ENCODE data around the gene NBEA. TPM values are rescaled to one million over a fixed set of nuclear protein-coding genes. Genes with fewer than 3 reads are reported as not detected.

The NBEA gene
- total and polyA plus RNA-seq, 2 experiments from 2014 or later: 9.1 to 29.1 TPM

DNA sequence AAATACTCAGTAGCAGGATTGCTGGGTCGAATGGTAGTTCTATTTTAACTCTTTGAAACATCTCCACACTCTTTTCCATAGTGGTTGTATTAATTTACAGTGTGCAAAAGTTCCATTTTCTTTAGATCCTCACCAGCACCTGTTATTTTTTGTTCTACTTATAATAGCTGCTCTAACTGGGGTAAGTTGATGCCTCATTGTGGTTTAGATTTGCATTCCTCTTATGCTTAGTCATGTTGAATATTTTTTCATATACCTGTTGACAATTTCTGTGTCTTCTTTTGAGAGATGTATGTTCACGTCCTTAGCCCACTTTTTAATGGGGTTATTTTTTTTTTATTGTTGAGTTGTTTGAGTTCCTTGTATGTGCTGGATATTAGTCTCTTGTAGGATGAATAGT is 144.6 kb downstream of the NBEA start (continued):
- TF ChIP-seq, protein P1, sequence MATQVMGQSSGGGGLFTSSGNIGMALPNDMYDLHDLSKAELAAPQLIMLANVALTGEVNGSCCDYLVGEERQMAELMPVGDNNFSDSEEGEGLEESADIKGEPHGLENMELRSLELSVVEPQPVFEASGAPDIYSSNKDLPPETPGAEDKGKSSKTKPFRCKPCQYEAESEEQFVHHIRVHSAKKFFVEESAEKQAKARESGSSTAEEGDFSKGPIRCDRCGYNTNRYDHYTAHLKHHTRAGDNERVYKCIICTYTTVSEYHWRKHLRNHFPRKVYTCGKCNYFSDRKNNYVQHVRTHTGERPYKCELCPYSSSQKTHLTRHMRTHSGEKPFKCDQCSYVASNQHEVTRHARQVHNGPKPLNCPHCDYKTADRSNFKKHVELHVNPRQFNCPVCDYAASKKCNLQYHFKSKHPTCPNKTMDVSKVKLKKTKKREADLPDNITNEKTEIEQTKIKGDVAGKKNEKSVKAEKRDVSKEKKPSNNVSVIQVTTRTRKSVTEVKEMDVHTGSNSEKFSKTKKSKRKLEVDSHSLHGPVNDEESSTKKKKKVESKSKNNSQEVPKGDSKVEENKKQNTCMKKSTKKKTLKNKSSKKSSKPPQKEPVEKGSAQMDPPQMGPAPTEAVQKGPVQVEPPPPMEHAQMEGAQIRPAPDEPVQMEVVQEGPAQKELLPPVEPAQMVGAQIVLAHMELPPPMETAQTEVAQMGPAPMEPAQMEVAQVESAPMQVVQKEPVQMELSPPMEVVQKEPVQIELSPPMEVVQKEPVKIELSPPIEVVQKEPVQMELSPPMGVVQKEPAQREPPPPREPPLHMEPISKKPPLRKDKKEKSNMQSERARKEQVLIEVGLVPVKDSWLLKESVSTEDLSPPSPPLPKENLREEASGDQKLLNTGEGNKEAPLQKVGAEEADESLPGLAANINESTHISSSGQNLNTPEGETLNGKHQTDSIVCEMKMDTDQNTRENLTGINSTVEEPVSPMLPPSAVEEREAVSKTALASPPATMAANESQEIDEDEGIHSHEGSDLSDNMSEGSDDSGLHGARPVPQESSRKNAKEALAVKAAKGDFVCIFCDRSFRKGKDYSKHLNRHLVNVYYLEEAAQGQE (IDR thresholded peaks at IDR 0.05; ENCODE audit: unreplicated experiment): no peak
- no peak for TF ChIP-seq NANOG (IDR thresholded peaks at IDR 0.05; ENCODE audit: borderline replicate concordance)

DNA sequence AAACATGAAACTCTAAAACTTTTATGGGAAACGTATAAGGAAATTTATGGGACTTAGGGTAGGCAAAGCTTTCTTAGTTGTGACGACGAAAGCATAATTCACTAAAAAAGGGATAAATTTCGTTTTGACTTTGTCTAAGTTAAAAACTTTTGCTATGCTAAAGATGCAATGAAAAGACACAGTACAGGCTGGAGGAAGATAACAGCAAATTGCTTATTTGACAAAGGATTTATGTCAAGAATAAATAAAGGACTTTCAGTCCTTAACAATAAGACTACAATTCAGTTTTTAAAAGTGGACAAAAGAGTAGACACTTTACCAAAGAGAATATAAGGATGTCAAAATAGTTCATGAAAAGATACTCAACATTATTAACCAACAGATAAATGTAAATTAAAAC is 150.2 kb downstream of the NBEA start:
- Histone ChIP-seq H3K79me2 (replicated peaks; ENCODE audit: insufficient read depth) (no peaks in the 10 kb centered on the region), H3F3A (replicated peaks; ENCODE audit: low read depth) (no peaks in the 10 kb centered on the region), H3K9me2 (ENCODE audit: insufficient read depth) (no peaks in the 10 kb centered on the region), H3K4me1 (ENCODE audit: insufficient read depth) (no peaks in the 10 kb centered on the region), H3K27me3 (ENCODE audit: insufficient read depth) (no peaks in the 10 kb centered on the region), H2AFZ (no peak overlapping the region), H3K4me3 (no peak overlapping the region), H3K36me3 (ENCODE audit: insufficient read depth) (no peaks in the 10 kb centered on the region), H4K20me1 (replicated peaks; ENCODE audit: insufficient read depth) (0 out of 2 replicates have a peak, but pooled peaks cover 3% of the 10 kb centered on the region), H3K4me2 (no peak overlapping the region), H3K27ac (ENCODE audit: low read depth) (no peak overlapping the region)
- Mint-ChIP-seq H3K36me3 (ENCODE audit: low read depth) (peaks cover 4% of the 10 kb centered on the region; the same call in 2 of the 3 replicates), H3K4me3 (no peak overlapping the region), H3K27ac (no peak overlapping the region), H3K4me1 (no peaks in the 10 kb centered on the region; the same call in 2 of the 3 replicates), H3K27me3 (ENCODE audit: insufficient read depth, low read depth, poor library complexity) (peaks cover 2% of the 10 kb centered on the region), H3K9me3 (0 out of 3 replicates have a peak, but pooled peaks cover 3% of the 10 kb centered on the region)
- ATAC-seq (no peak), DNase-seq (ENCODE audit: low spot score) (no peak)
- TF ChIP-seq POLR2AphosphoS5 (IDR thresholded peaks at IDR 0.05; ENCODE audit: low read depth) (no peak), ZNF331 (CRISPR knock-in tag; IDR thresholded peaks at IDR 0.05; ENCODE audit: low read depth) (no peak), STAT1 (IDR thresholded peaks at IDR 0.05; ENCODE audit: unreplicated experiment) (no peak), JUNB (IDR thresholded peaks at IDR 0.05; ENCODE audit: unreplicated experiment) (no peak), NANOG (IDR thresholded peaks at IDR 0.05; ENCODE audit: borderline replicate concordance) (no peak), ZNF114 (CRISPR knock-in tag; IDR thresholded peaks at IDR 0.05) (no peak), EZH2phosphoT487 (IDR thresholded peaks at IDR 0.05; ENCODE audit: unreplicated experiment) (no peak), EZH2 (IDR thresholded peaks at IDR 0.05; ENCODE audit: low read depth, unreplicated experiment) (no peak)
- TF ChIP-seq, protein P1 (IDR thresholded peaks at IDR 0.05; ENCODE audit: unreplicated experiment): no peak
- TF ChIP-seq, protein P2, sequence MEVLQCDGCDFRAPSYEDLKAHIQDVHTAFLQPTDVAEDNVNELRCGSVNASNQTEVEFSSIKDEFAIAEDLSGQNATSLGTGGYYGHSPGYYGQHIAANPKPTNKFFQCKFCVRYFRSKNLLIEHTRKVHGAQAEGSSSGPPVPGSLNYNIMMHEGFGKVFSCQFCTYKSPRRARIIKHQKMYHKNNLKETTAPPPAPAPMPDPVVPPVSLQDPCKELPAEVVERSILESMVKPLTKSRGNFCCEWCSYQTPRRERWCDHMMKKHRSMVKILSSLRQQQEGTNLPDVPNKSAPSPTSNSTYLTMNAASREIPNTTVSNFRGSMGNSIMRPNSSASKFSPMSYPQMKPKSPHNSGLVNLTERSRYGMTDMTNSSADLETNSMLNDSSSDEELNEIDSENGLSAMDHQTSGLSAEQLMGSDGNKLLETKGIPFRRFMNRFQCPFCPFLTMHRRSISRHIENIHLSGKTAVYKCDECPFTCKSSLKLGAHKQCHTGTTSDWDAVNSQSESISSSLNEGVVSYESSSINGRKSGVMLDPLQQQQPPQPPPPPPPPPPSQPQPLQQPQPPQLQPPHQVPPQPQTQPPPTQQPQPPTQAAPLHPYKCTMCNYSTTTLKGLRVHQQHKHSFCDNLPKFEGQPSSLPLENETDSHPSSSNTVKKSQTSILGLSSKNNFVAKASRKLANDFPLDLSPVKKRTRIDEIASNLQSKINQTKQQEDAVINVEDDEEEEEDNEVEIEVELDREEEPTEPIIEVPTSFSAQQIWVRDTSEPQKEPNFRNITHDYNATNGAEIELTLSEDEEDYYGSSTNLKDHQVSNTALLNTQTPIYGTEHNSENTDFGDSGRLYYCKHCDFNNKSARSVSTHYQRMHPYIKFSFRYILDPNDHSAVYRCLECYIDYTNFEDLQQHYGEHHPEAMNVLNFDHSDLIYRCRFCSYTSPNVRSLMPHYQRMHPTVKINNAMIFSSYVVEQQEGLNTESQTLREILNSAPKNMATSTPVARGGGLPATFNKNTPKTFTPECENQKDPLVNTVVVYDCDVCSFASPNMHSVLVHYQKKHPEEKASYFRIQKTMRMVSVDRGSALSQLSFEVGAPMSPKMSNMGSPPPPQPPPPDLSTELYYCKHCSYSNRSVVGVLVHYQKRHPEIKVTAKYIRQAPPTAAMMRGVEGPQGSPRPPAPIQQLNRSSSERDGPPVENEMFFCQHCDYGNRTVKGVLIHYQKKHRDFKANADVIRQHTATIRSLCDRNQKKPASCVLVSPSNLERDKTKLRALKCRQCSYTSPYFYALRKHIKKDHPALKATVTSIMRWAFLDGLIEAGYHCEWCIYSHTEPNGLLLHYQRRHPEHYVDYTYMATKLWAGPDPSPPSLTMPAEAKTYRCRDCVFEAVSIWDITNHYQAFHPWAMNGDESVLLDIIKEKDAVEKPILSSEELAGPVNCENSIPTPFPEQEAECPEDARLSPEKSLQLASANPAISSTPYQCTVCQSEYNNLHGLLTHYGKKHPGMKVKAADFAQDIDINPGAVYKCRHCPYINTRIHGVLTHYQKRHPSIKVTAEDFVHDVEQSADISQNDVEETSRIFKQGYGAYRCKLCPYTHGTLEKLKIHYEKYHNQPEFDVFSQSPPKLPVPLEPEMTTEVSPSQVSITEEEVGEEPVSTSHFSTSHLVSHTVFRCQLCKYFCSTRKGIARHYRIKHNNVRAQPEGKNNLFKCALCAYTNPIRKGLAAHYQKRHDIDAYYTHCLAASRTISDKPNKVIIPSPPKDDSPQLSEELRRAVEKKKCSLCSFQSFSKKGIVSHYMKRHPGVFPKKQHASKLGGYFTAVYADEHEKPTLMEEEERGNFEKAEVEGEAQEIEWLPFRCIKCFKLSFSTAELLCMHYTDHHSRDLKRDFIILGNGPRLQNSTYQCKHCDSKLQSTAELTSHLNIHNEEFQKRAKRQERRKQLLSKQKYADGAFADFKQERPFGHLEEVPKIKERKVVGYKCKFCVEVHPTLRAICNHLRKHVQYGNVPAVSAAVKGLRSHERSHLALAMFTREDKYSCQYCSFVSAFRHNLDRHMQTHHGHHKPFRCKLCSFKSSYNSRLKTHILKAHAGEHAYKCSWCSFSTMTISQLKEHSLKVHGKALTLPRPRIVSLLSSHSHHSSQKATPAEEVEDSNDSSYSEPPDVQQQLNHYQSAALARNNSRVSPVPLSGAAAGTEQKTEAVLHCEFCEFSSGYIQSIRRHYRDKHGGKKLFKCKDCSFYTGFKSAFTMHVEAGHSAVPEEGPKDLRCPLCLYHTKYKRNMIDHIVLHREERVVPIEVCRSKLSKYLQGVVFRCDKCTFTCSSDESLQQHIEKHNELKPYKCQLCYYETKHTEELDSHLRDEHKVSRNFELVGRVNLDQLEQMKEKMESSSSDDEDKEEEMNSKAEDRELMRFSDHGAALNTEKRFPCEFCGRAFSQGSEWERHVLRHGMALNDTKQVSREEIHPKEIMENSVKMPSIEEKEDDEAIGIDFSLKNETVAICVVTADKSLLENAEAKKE (CRISPR knock-in tag; IDR thresholded peaks at IDR 0.05): no peak
- TF ChIP-seq, protein P3, sequence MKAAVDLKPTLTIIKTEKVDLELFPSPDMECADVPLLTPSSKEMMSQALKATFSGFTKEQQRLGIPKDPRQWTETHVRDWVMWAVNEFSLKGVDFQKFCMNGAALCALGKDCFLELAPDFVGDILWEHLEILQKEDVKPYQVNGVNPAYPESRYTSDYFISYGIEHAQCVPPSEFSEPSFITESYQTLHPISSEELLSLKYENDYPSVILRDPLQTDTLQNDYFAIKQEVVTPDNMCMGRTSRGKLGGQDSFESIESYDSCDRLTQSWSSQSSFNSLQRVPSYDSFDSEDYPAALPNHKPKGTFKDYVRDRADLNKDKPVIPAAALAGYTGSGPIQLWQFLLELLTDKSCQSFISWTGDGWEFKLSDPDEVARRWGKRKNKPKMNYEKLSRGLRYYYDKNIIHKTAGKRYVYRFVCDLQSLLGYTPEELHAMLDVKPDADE (IDR thresholded peaks at IDR 0.05): no peak

All from GM23338 (cell line).